Adipocyte (in vitro differentiated cells): Measurements from ENCODE around the gene OLA1.
"Not testable (repeated sequence)": the region's sequence is repeated elsewhere in the genome, so short reads cannot be mapped to it uniquely, and the experiment has no call there.

Source experiments
- DNase-seq: peaks from one replicate; pipeline ENCODE4 v3.0.0-alpha.2; 2015; ENCODE audit warnings: low read depth
- H3K27me3 ChIP-seq: replicated peaks from 2 replicates; pipeline ENCODE4 v1.7.0; 2013; ENCODE audit warnings: mild to moderate bottlenecking, low read length, moderate library complexity; ENCODE audit not compliant: control insufficient read depth, insufficient read depth
- H3K36me3 ChIP-seq: 2 replicates; pipeline ENCODE4 v1.7.0; 2013; ENCODE audit warnings: low read length, mild to moderate bottlenecking, moderate library complexity; ENCODE audit not compliant: control insufficient read depth, insufficient read depth, severe bottlenecking
- H3K4me1 ChIP-seq: 2 replicates; pipeline ENCODE4 v1.7.0; 2013; ENCODE audit warnings: mild to moderate bottlenecking, low read length, moderate library complexity; ENCODE audit not compliant: control insufficient read depth, insufficient read depth
- H3K4me3 ChIP-seq: 2 replicates; pipeline ENCODE4 v1.7.0; 2013; ENCODE audit warnings: mild to moderate bottlenecking, low read length, moderate library complexity
- H3K9ac ChIP-seq: 2 replicates; pipeline ENCODE4 v1.7.0; 2013; ENCODE audit warnings: mild to moderate bottlenecking, low read length, moderate library complexity
- H3K9me3 ChIP-seq: 2 replicates; pipeline ENCODE4 v1.7.0; 2013; ENCODE audit warnings: mild to moderate bottlenecking, low read length, moderate library complexity; ENCODE audit not compliant: control insufficient read depth

Gene OLA1

DNA sequence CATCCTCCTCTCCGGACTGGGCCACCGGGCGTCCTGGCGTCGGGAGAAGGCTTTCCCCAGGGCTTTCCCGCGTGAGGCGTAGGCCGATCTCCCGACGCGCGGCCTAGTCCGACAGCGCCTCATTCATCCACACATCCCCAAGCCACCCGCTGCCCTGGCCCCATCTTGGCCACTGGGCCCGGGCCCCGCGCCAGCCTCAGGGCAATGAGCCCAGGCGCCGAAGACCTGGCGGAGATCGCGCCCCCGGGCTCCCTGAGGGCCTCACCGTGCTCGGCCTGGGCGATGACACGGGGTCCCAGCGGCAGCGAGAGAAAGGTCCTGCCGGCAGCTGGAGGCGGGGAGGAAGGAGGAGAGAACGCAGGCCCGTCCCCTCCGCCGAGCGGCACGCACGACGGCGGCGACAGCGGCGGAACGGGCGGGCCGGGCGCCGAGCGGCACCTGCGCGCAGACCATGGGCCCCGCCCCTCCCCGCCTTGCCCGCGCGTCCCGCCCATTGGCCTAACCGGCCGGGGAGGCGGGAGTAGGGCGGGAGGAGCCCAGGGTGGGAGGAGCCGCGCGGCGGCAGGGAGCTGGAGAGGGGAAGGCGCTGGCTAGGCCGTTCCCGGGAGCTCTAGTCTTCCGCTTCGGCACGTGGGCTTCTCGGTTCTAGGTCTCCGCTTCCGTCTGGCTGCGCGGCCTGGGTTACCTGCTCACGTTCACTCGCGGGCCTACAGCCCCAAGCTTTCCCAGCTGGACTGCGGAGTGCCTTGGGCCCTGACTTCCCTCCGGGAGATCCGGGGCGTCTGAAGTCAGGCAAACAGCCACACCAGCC lies at the start of gene OLA1:
OLA1 (minus strand) TSS at position 346 of the 811 bp plus-strand sequence. CDS start 1,717 bp downstream, outside the sequence.
- Histone ChIP-seq H3K9me3 (no peaks in the 10 kb centered on the region), H3K9ac (peak within 1 kb of the TSS; percentile 90), H3K4me3 (peak within 1 kb of the TSS; percentile 91), H3K4me1 (peaks cover 18% of the 10 kb centered on the region), H3K36me3 (peaks cover 11% of the 10 kb centered on the region), H3K27me3 (no peaks in the 10 kb centered on the region)
- peak; percentile 98 for DNase-seq

DNA sequence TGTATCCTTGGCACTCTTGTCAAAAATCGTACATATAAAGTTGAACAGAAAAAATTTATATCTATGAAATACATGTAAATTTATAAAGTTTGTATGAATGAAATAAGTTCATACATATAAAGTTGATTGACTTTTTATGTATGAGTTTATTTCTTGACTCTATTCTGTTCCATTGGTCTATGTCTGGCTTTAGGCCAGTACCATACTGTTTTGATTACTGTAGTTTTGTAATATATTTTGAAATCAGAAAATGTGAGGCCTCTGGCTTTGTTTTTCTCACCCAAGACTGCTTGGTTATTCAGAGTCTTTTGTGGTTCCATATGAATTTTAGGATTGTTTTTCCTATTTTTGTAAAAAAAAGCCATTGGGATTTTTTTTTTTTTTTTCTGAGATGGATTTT lies 44.6 kb upstream of the OLA1 start:
- DNase-seq = no peak
- H3K4me3 ChIP-seq = no peak overlapping the region
- H3K36me3 ChIP-seq = no peaks in the 10 kb centered on the region
- H3K4me1 ChIP-seq = no peaks in the 10 kb centered on the region
- H3K9ac ChIP-seq = no peak overlapping the region
- H3K27me3 ChIP-seq = peaks cover 7% of the 10 kb centered on the region
- peaks cover 10% of the 10 kb centered on the region for H3K9me3 ChIP-seq

DNA sequence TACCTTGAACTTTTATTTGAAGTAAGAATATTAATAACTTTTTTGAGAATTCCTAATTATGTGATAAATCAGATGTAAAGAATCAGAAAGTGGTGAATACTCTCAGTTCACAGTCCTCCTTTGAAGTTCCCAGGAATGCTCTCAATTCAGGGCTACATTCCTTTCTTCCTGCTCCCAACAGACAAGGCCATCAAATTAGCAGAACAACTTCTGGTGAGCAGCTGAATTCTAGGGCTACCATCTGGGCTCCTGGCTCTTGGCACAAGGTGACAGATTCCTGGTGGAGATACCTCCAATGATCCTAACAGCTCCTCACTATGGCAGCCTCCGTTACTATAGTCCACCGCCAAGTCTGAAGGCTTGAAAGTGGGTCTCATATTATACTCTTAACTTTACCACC lies 37.8 kb upstream of the OLA1 start:
- no peak for DNase-seq
- H3K9ac ChIP-seq = no peak overlapping the region
- no peaks in the 10 kb centered on the region for H3K36me3 ChIP-seq

DNA sequence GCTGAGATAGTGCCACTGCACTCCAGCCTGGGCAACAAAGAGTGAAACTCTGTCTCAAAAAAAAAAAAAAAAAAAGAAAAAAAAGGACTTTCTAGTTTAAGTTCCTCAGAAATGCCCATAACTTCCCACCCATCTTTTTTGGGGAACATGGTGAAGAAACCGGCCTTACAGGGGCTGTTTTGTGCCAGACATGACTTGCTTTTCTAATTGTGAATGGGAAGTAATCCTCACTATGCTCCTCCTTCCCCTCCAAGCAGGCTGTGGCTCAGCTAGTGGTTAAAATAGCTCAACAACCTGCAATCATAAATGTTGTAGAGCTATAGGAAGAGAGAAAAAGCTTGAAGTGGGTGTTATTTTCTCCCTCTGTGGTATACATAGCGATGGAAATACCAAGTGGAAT lies 34.1 kb upstream of the OLA1 start:
- H3K4me1 ChIP-seq = no peaks in the 10 kb centered on the region

More for the DNA sequence above, 37.8 kb upstream of the OLA1 start:
- Histone ChIP-seq H3K4me1 (no peaks in the 10 kb centered on the region), H3K27me3 (no peaks in the 10 kb centered on the region), H3K4me3 (no peak overlapping the region), H3K9me3 (no peaks in the 10 kb centered on the region)

DNA sequence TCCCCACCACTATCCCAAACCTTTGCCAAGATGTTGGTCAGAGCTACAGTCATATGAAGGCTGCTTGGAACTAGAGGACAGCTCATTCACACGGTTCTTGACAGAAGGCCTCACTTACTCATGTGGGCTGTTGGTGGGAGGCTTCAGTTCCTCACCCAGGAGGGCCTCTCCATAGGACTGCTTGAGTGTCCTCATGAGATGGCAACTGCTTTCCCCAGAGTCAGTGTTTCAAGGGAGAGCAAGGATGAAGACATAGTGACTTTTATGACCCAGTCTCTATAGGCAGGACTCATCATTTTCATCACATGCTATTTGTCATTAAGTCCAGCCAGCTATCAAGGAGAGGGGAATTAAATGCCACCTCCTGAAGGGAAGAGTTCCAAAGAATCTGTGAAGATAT lies 33.4 kb upstream of the OLA1 start:
- DNase-seq = no peak
- H3K4me3 ChIP-seq = no peak overlapping the region
- no peaks in the 10 kb centered on the region for H3K4me1 ChIP-seq
- H3K9me3 ChIP-seq = no peaks in the 10 kb centered on the region
- no peaks in the 10 kb centered on the region for H3K36me3 ChIP-seq
- no peak overlapping the region for H3K9ac ChIP-seq
- H3K27me3 ChIP-seq = no peaks in the 10 kb centered on the region

More for the DNA sequence above, 34.1 kb upstream of the OLA1 start:
- H3K9ac ChIP-seq = no peak overlapping the region
- no peaks in the 10 kb centered on the region for H3K9me3 ChIP-seq
- H3K4me3 ChIP-seq = no peak overlapping the region
- H3K27me3 ChIP-seq = no peaks in the 10 kb centered on the region
- no peaks in the 10 kb centered on the region for H3K36me3 ChIP-seq
- DNase-seq = no peak

DNA sequence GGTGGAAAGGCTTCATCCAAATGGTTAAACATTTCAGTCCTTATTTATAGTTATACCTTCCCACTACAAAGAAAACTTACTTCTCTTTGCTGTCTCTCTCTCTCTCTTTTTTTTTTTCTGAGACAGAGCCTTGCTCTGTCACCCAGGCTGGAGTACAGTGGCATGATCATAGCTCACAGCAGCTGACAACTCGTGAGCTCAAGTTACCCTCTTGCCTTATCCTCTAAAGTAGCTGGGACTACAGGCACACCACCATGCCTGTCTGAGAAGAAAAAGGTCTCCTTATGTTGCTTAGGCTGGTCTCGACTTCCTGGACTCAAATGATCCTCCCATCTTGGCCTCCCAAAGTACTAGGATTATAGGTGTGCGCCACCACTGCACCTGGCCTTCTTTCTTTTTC lies 32.3 kb upstream of the OLA1 start:
- no peak for DNase-seq
- Histone ChIP-seq H3K36me3 (no peaks in the 10 kb centered on the region), H3K9ac (no peak overlapping the region), H3K4me3 (no peak overlapping the region), H3K9me3 (no peaks in the 10 kb centered on the region), H3K27me3 (no peaks in the 10 kb centered on the region), H3K4me1 (no peaks in the 10 kb centered on the region)

DNA sequence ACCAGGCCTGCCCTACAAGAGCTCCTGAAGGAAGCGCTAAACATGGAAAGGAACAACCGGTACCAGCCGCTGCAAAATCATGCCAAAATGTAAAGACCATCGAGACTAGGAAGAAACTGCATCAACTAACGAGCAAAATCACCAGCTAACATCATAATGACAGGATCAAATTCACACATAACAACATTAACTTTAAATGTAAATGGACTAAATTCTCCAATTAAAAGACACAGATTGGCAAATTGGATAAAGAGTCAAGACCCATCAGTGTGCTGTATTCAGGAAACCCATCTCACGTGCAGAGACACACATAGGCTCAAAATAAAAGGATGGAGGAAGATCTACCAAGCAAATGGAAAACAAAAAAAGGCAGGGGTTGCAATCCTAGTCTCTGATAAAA lies 21.9 kb upstream of the OLA1 start:
- H3K9ac ChIP-seq, H3K4me3 ChIP-seq, H3K4me1 ChIP-seq, H3K36me3 ChIP-seq, H3K27me3 ChIP-seq, H3K9me3 ChIP-seq, DNase-seq: not testable (repeated sequence)

DNA sequence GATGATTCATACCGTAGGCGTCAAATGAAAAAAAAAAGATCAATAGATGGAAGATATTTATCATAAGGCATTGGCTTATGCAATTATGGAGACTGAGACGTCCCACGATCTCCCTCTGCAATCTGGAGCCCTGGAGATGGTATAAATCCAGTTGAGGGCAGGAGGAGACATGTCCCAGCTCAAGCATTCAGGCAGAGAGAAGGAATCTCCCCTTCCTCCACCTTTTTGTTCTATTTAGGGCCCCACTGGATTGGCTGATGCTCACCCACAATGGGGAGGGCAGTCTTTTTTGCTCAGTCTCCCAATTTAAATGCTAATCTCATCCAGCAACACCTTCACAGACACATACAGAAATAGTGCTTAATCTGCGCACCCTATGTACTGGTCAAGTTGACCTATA lies 18.0 kb upstream of the OLA1 start:
- no peak for DNase-seq
- Histone ChIP-seq H3K36me3 (no peaks in the 10 kb centered on the region), H3K4me3 (no peak overlapping the region), H3K9ac (no peak overlapping the region), H3K27me3 (peaks cover 5% of the 10 kb centered on the region), H3K4me1 (no peaks in the 10 kb centered on the region), H3K9me3 (no peaks in the 10 kb centered on the region)

DNA sequence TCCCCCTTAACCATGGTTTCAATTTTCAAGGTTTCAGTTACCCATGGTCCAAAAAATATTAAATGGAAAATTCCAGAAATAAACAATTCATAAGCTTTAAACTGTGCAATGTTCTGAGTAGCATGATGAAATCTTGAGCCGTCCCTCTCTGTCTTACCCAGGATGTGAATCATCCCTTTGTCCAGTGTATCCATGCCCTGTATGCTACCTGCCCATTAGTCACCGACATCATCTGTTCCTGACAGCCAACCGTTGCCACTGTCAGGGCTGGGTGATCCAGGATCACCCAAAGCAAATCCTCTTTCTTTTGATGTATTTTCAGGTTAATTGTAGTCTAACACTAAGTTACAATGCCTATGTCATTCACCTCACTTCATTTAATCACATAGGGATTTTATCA lies 15.7 kb upstream of the OLA1 start:
- H3K9ac ChIP-seq = no peak overlapping the region
- peaks cover 5% of the 10 kb centered on the region for H3K27me3 ChIP-seq
- H3K4me3 ChIP-seq = no peak overlapping the region
- no peaks in the 10 kb centered on the region for H3K36me3 ChIP-seq
- no peaks in the 10 kb centered on the region for H3K9me3 ChIP-seq
- peaks cover 5% of the 10 kb centered on the region for H3K4me1 ChIP-seq
- DNase-seq = peak; percentile 68

DNA sequence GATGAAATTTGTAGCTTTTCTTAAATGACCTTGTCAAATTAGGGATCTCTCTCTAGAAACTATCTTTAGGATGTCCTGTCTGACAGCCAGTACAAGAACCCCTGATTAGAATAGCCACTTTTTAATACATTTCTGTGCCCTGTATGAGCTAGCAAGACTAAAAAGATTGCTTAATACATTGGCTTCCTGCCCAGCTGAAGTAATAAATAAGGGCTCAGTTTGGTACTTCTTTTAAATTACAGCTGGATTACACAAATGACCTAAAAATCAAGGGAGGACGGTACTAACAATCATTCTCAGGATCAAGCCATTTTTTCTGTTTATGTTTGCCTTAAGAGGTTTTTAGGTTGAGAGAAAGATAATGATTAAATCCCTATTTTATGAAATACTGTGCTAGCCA lies 11.6 kb upstream of the OLA1 start:
- peak; percentile 85 for DNase-seq
- Histone ChIP-seq H3K27me3 (no peaks in the 10 kb centered on the region), H3K9me3 (no peaks in the 10 kb centered on the region), H3K36me3 (no peaks in the 10 kb centered on the region), H3K4me1 (peaks cover 5% of the 10 kb centered on the region), H3K9ac (no peak overlapping the region), H3K4me3 (no peak overlapping the region)

DNA sequence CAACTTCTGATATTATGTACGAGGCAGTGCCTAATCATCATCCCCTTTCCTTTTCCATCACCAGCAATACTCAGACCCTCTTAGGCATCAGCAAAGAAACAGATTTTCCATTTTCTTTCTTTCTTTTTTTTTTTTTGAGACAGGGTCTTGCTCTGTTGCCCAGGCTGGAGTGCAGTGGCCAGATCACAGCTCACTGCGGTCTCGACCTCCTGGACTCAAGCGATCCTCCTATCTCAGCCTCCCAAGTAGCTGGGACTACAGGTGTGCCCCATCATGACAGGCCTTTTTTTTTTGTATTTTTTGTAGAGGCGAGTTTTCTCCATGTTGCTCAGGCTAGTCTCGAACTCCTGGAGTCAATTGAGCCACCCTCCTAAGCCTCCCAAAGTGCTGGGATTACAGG lies 5.9 kb upstream of the OLA1 start:
- Histone ChIP-seq H3K36me3 (no peaks in the 10 kb centered on the region), H3K4me1 (peaks cover under 1% of the 10 kb centered on the region), H3K9me3 (no peaks in the 10 kb centered on the region), H3K4me3 (no peak overlapping the region), H3K9ac (no peak overlapping the region), H3K27me3 (no peaks in the 10 kb centered on the region)
- no peak for DNase-seq
